Glutamatergic neuron (in vitro differentiated cells): ENCODE measurements around the gene ST3GAL6. TPM values are rescaled to one million over a fixed set of nuclear protein-coding genes. Genes with fewer than 3 reads are reported as not detected.

ENCODE experiments used
- DNase-seq: peaks from one replicate; pipeline ENCODE4 v3.0.0; 2022
- H3K27ac Mint-ChIP-seq: one replicate; pipeline ENCODE4 v1.8.0; 2020; ENCODE audit warnings: mild to moderate bottlenecking, mixed read lengths, inconsistent platforms; ENCODE audit not compliant: unreplicated experiment
- H3K27me3 Mint-ChIP-seq: one replicate; pipeline ENCODE4 v1.8.0; 2020; ENCODE audit warnings: mild to moderate bottlenecking, moderate library complexity, mixed read lengths, inconsistent platforms; ENCODE audit not compliant: unreplicated experiment
- H3K36me3 Mint-ChIP-seq: one replicate; pipeline ENCODE4 v1.8.0; 2020; ENCODE audit warnings: mild to moderate bottlenecking, mixed read lengths, inconsistent platforms; ENCODE audit not compliant: unreplicated experiment
- H3K4me1 Mint-ChIP-seq: one replicate; pipeline ENCODE4 v1.8.0; 2020; ENCODE audit warnings: mild to moderate bottlenecking, low read depth, mixed read lengths, inconsistent platforms; ENCODE audit not compliant: unreplicated experiment
- H3K4me3 Mint-ChIP-seq: one replicate; pipeline ENCODE4 v1.8.0; 2020; ENCODE audit warnings: mild to moderate bottlenecking, mixed read lengths, inconsistent platforms; ENCODE audit not compliant: unreplicated experiment
- H3K9me3 Mint-ChIP-seq: one replicate; pipeline ENCODE4 v1.8.0; 2020; ENCODE audit warnings: mild to moderate bottlenecking, moderate library complexity, mixed read lengths, inconsistent platforms; ENCODE audit not compliant: unreplicated experiment
- CTCF ChIP-seq: fragments of 200-600 bp; sonication (generic); IDR thresholded peaks from one replicate; pipeline ENCODE4 v1.5.0; 2021; ENCODE audit not compliant: partially characterized antibody, unreplicated experiment
- long read RNA-seq: library from polyadenylated mRNA; unstranded; transcript quantifications from one replicate; pipeline ENCODE4 v2.0.0, GENCODE V29; 2020; ENCODE audit not compliant: unreplicated experiment
- total RNA-seq: library from RNA; stranded (reverse); fragmentation: NEBNext Ultra II Directional; extraction: Animal tissue kit (Norgen Biotek cat#: 25700); gene quantifications from one replicate; pipeline ENCODE4 v1.2.1, GENCODE V29; 2021; ENCODE audit not compliant: unreplicated experiment

The ST3GAL6 gene
- total RNA-seq = 52.9 TPM
- long read RNA-seq, partial matches to known transcripts = 0 of 9 reads
- long read RNA-seq, other reads (novel, unspliced or antisense) = 5 of 9 reads

DNA sequence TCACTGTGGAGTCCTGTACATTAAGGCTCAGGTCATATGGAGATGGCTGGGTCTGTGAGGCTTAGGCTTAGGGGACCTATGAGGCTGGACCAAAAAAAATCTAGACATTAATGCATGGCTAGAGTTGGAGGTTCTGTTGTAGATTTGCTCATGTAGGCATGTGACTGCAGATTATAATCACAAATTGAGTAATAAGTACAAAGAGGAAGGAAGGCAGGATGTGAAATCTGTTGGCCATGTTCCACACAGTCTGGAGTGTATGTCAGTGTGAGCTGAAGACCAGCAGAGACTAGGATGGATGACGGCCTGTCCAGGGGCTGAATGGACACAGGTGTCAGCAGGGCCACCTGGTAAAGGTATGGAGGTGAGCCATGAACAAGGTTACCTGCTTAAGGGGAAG is at the start of gene ST3GAL6:
ST3GAL6 (plus strand) TSS at position 265 of the 400 bp plus-strand sequence. CDS start 5,101 bp downstream, outside the sequence.
- peak within 1 kb of the TSS; percentile 62 for H3K27ac Mint-ChIP-seq
- peaks cover 28% of the 10 kb centered on the region for H3K4me1 Mint-ChIP-seq
- H3K27me3 Mint-ChIP-seq = no peaks in the 10 kb centered on the region
- H3K4me3 Mint-ChIP-seq = peak within 1 kb of the TSS; percentile 37
- no peaks in the 10 kb centered on the region for H3K9me3 Mint-ChIP-seq
- DNase-seq = no peak
- H3K36me3 Mint-ChIP-seq = no peaks in the 10 kb centered on the region
- TF ChIP-seq CTCF = no peak

- TF ChIP-seq CTCF = no peak
- no peaks in the 10 kb centered on the region for H3K27me3 Mint-ChIP-seq
- no peaks in the 10 kb centered on the region for H3K36me3 Mint-ChIP-seq
- H3K9me3 Mint-ChIP-seq = peaks cover 1% of the 10 kb centered on the region
- H3K27ac Mint-ChIP-seq = no peak overlapping the region
- H3K4me3 Mint-ChIP-seq = no peak overlapping the region
- DNase-seq = no peak
- no peaks in the 10 kb centered on the region for H3K4me1 Mint-ChIP-seq
These were observed 49.2 kb upstream of the ST3GAL6 start for GRCh38 chr3:98713984-98714383.

GRCh38 chr3:98717584-98717983 is 45.6 kb upstream of the ST3GAL6 start:
- Mint-ChIP-seq H3K4me1 (no peaks in the 10 kb centered on the region), H3K4me3 (no peak overlapping the region), H3K27me3 (no peaks in the 10 kb centered on the region), H3K9me3 (peaks cover 1% of the 10 kb centered on the region), H3K36me3 (no peaks in the 10 kb centered on the region), H3K27ac (no peak overlapping the region)
- DNase-seq = no peak
- no peak for TF ChIP-seq CTCF

DNA sequence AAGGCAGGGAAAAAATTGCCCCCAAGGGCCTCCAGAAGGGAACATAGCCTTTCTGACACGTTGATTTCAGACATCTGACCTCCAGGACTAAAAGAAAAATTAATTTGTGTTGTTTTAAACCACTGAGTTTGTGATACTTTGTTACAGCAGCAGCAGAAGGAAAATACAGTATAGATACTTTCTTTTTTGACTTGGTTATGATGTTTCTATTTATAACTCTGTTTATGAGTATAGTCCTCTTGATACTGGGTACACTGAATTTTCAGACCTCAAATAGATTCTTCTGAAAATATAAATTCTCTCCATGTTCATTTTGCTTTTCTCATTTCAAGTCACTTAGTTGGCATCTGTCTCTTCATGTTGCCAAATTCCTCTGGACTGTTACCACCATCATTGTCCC is 44.4 kb upstream of the ST3GAL6 start:
- Mint-ChIP-seq H3K4me1 (no peaks in the 10 kb centered on the region), H3K4me3 (no peak overlapping the region), H3K27me3 (no peaks in the 10 kb centered on the region), H3K36me3 (no peaks in the 10 kb centered on the region), H3K9me3 (peaks cover 1% of the 10 kb centered on the region), H3K27ac (no peak overlapping the region)
- no peak for DNase-seq
- no peak for TF ChIP-seq CTCF

- Mint-ChIP-seq H3K4me1 (peaks cover 2% of the 10 kb centered on the region), H3K4me3 (no peak overlapping the region), H3K36me3 (no peaks in the 10 kb centered on the region), H3K27ac (no peak overlapping the region), H3K9me3 (no peaks in the 10 kb centered on the region), H3K27me3 (no peaks in the 10 kb centered on the region)
- DNase-seq = no peak
- TF ChIP-seq CTCF = no peak
These were observed 41.4 kb upstream of the ST3GAL6 start for GRCh38 chr3:98721776-98722175.
